ENCODE results near the gene ANKLE2.

- TF ChIP-seq, protein P1, sequence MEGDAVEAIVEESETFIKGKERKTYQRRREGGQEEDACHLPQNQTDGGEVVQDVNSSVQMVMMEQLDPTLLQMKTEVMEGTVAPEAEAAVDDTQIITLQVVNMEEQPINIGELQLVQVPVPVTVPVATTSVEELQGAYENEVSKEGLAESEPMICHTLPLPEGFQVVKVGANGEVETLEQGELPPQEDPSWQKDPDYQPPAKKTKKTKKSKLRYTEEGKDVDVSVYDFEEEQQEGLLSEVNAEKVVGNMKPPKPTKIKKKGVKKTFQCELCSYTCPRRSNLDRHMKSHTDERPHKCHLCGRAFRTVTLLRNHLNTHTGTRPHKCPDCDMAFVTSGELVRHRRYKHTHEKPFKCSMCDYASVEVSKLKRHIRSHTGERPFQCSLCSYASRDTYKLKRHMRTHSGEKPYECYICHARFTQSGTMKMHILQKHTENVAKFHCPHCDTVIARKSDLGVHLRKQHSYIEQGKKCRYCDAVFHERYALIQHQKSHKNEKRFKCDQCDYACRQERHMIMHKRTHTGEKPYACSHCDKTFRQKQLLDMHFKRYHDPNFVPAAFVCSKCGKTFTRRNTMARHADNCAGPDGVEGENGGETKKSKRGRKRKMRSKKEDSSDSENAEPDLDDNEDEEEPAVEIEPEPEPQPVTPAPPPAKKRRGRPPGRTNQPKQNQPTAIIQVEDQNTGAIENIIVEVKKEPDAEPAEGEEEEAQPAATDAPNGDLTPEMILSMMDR (IDR thresholded peaks at IDR 0.05; ENCODE audit: poor library complexity, severe bottlenecking): no peak
- TF ChIP-seq EZH2 (IDR thresholded peaks at IDR 0.05; ENCODE audit: borderline replicate concordance, insufficient read depth, low read length, poor library complexity, severe bottlenecking): no peak
- TF ChIP-seq POLR2AphosphoS5 (IDR thresholded peaks at IDR 0.05): no peak
- TF ChIP-seq RAD21 (conservative IDR thresholded peaks at IDR 0.05): no peak
These were observed 11.7 kb upstream of the ANKLE2 start for GRCh38 chr12:132773077-132773955.

Measured in neural cell (in vitro differentiated cells).